GM12892 (cell line): ENCODE measurements around the gene C20orf204.

Experiments
- POLR2A ChIP-seq: IDR thresholded peaks from 2 replicates; pipeline ENCODE4 v1.6.1; 2011; ENCODE audit warnings: low read depth, low read length, control low read depth
- POLR2AphosphoS5 ChIP-seq: IDR thresholded peaks from 2 replicates; pipeline ENCODE4 v1.6.1; 2011; ENCODE audit warnings: low read depth, low read length, control low read depth
- TAF1 ChIP-seq: IDR thresholded peaks from 2 replicates; pipeline ENCODE4 v1.6.1; 2011; ENCODE audit warnings: low read depth, mild to moderate bottlenecking, control low read depth, low read length, borderline replicate concordance

DNA sequence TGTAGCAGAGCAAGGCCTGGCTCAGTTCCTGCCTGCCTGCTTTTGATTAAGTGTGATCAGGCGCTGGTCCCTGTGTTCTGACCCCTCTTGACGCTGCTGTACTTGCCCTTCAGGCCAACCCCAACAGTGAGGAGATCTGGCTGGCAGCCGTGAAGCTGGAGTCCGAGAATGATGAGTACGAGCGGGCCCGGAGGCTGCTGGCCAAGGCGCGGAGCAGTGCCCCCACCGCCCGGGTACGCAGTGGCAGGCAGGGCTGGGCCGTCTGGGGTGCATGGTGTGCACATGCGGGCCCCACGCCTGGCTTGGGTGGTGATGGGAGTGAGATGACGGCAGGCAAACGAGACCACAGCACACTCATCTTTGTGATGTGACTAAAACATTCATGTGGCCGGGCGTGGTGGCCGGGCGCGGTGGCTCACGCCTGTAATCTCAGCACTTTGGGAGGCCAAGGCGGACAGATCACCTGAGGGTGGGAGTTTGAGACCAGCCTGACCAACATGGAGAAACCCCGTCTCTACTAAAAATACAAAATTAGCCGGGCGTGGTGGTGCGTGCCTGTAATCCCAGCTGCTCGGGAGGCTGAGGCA is 10.1 kb upstream of the C20orf204 start:
- TF ChIP-seq POLR2A: no peak
- no peak for TF ChIP-seq TAF1
- TF ChIP-seq POLR2AphosphoS5: no peak
